Tibial artery (tissue), 4 donors: ENCODE data around the gene CELSR1.

ENCODE experiments used
- DNase-seq, 2 donors: peaks; one replicate each; pipeline ENCODE4 v3.0.0-alpha.2; 2019
- H3K27ac ChIP-seq, 2 donors: fragments of 200-600 bp; sonication (generic) in 1 of 2; 1 replicate in 1 of 2; 2 replicates in 1 of 2; pipeline ENCODE4 v1.5.1; 2018 to 2019; ENCODE audit warnings: mild to moderate bottlenecking in 1 of 2
- H3K27me3 ChIP-seq, 2 donors: fragments of 200-600 bp; sonication (generic) in 1 of 2; one replicate each; pipeline versions ENCODE4 v1.5.1 to v1.6.0; 2016 to 2019
- H3K36me3 ChIP-seq, 3 donors: fragments of 200-600 bp; sonication (generic) in 2 of 3; one replicate each; pipeline ENCODE4 v1.5.1; 2016 to 2019; ENCODE audit warnings: mild to moderate bottlenecking in 2 of 3
- H3K4me1 ChIP-seq, 4 donors: fragments of 200-600 bp; sonication (generic) in 2 of 4; 1 replicate in 3 of 4; 2 replicates in 1 of 4; pipeline ENCODE4 v1.5.1; 2016 to 2019
- H3K4me3 ChIP-seq, 2 donors: fragments of 200-600 bp; sonication (generic) in 1 of 2; 1 replicate in 1 of 2; 2 replicates in 1 of 2; pipeline ENCODE4 v1.5.1; 2018 to 2019; ENCODE audit warnings: mild to moderate bottlenecking in 2 of 2
- H3K9me3 ChIP-seq, 3 donors: fragments of 200-600 bp; sonication (generic) in 1 of 3; one replicate each; pipeline ENCODE4 v1.5.1; 2016 to 2019
- intact Hi-C: fragments of 100-400 bp; cut with DNase I; formaldehyde crosslinking; loops from one replicate; pipeline ENCODE4 v1.15.0; 2023; ENCODE audit warnings: low total_unique reads
- TF ChIP-seq, protein P1 (sequence below), 2 experiments: fragments of 200-600 bp in 1 of 2; fragments of 450-650 bp in 1 of 2; IDR thresholded peaks; one replicate each; pipeline ENCODE4 v1.5.1; 2017 to 2019; ENCODE audit warnings: antibody characterized with exemption in 2 of 2, mild to moderate bottlenecking in 1 of 2, moderate library complexity in 1 of 2

CELSR1 gene

GRCh38 chr22:46352691-46353386, 184.6 kb downstream of the CELSR1 start:
- intact Hi-C loops, result no loop called here
- peaks cover 74 to 96% (median 94%) of the 10 kb centered on the region in 3 donors for H3K36me3 ChIP-seq
- no peak overlapping the region for H3K4me3 ChIP-seq
- no peak for DNase-seq
- H3K4me1 ChIP-seq, result no peaks in the 10 kb centered on the region
- H3K9me3 ChIP-seq, result no peaks in the 10 kb centered on the region
- no peak overlapping the region for H3K27ac ChIP-seq
- TF ChIP-seq, protein P1, sequence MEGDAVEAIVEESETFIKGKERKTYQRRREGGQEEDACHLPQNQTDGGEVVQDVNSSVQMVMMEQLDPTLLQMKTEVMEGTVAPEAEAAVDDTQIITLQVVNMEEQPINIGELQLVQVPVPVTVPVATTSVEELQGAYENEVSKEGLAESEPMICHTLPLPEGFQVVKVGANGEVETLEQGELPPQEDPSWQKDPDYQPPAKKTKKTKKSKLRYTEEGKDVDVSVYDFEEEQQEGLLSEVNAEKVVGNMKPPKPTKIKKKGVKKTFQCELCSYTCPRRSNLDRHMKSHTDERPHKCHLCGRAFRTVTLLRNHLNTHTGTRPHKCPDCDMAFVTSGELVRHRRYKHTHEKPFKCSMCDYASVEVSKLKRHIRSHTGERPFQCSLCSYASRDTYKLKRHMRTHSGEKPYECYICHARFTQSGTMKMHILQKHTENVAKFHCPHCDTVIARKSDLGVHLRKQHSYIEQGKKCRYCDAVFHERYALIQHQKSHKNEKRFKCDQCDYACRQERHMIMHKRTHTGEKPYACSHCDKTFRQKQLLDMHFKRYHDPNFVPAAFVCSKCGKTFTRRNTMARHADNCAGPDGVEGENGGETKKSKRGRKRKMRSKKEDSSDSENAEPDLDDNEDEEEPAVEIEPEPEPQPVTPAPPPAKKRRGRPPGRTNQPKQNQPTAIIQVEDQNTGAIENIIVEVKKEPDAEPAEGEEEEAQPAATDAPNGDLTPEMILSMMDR (IDR thresholded peaks at IDR 0.05), result no peak
- no peaks in the 10 kb centered on the region for H3K27me3 ChIP-seq

DNA sequence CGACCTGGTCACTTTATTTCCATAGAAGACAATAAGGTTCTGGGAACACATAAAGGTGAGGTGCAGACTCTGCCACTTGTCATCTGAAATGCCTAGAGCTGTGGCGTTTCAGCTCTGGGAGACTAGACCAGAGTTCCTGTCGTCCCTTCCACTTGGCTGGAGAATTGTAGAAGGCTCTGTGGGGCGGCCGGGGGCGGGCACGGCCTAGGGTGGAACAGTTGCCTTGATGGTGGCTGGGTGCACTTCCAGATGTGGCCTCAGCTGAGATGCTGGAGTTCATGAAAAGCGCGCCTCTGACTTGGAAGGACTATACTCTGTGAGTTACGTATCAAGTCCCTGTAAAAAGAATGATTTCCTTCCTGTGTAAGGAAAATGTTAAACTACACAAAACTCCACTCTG, 185.1 kb downstream of the CELSR1 start:
- intact Hi-C loops, result no loop called here
- no peak for DNase-seq
- Histone ChIP-seq H3K36me3 (peaks cover 79 to 98% (median 96%) of the 10 kb centered on the region in 3 donors), H3K27me3 (no peaks in the 10 kb centered on the region), H3K4me3 (no peak overlapping the region), H3K27ac (no peak overlapping the region), H3K4me1 (no peaks in the 10 kb centered on the region), H3K9me3 (no peaks in the 10 kb centered on the region)
- TF ChIP-seq, protein P1 (IDR thresholded peaks at IDR 0.05), result no peak

- no peak overlapping the region for H3K27ac ChIP-seq
- peaks cover 82 to 98% (median 96%) of the 10 kb centered on the region in 3 donors for H3K36me3 ChIP-seq
- H3K27me3 ChIP-seq, result no peaks in the 10 kb centered on the region
- DNase-seq, result no peak
- no peaks in the 10 kb centered on the region for H3K4me1 ChIP-seq
- intact Hi-C loops, result no loop called here
- no peaks in the 10 kb centered on the region for H3K9me3 ChIP-seq
- TF ChIP-seq, protein P1 (IDR thresholded peaks at IDR 0.05), result no peak
- H3K4me3 ChIP-seq, result no peak overlapping the region
Measured at GRCh38 chr22:46351767-46352166, 185.7 kb downstream of the CELSR1 start.

- Histone ChIP-seq H3K27me3 (no peaks in the 10 kb centered on the region), H3K36me3 (peaks cover 84 to 98% (median 96%) of the 10 kb centered on the region in 3 donors), H3K27ac (no peak overlapping the region), H3K9me3 (no peaks in the 10 kb centered on the region), H3K4me1 (no peaks in the 10 kb centered on the region), H3K4me3 (no peak overlapping the region)
- TF ChIP-seq, protein P1 (IDR thresholded peaks at IDR 0.05), result no peak
- DNase-seq, result no peak
- intact Hi-C loops, result no loop called here
Measured at GRCh38 chr22:46351131-46351735, 186.2 kb downstream of the CELSR1 start.

GRCh38 chr22:46350646-46351045, 186.8 kb downstream of the CELSR1 start:
- TF ChIP-seq, protein P1 (IDR thresholded peaks at IDR 0.05), result no peak
- peaks cover 85 to 98% (median 96%) of the 10 kb centered on the region in 3 donors for H3K36me3 ChIP-seq
- intact Hi-C loops, result no loop called here

More at GRCh38 chr22:46350646-46351045, 186.8 kb downstream of the CELSR1 start:
- Histone ChIP-seq H3K9me3 (no peaks in the 10 kb centered on the region), H3K4me1 (no peaks in the 10 kb centered on the region), H3K27me3 (no peaks in the 10 kb centered on the region), H3K27ac (no peak overlapping the region), H3K4me3 (no peak overlapping the region)
- DNase-seq, result no peak
